NCI-H2029 treated with DMSO at 0.1 percent for 48 hours (cell line): ENCODE measurements around the gene ZNF662.
A peak's percentile ranks its signal among the peaks of the same experiment; 100 is the strongest.

Experiments used
- DNase-seq: peaks from one replicate; lab custom pipeline; 2025; lab: John Stamatoyannopoulos, UW

The ZNF662 gene

GRCh38 chr3:42937334-42937733, 31.4 kb downstream of the ZNF662 start:
- DNase-seq, result no peak

- no peak for DNase-seq
Observed at GRCh38 chr3:42942693-42943092, 36.8 kb downstream of the ZNF662 start.

DNA sequence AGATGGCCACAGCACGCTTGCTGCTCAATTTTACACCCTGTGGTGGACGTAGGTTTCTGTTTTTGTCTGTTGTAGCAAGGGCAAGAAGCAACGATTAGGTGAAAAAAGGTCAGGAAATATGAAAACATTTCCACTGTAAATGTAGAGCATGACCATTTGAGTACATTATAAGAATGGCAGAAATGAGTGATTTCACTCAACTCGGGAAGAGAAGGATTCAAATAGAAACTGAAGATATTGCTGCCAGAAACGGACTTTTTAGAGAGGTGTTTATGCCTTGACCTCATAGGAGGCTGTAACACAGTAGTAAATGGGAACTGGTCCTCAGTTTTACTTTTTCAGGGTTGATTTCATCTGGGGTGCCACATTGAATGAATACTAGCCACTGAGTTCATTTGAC, 40.1 kb downstream of the ZNF662 start:
- no peak for DNase-seq

GRCh38 chr3:42957573-42957972, 51.6 kb downstream of the ZNF662 start:
- no peak for DNase-seq

- no peak for DNase-seq
Observed at GRCh38 chr3:42960282-42960681, 54.3 kb downstream of the ZNF662 start.

GRCh38 chr3:42960786-42961185, 54.8 kb downstream of the ZNF662 start:
- DNase-seq, result no peak

DNA sequence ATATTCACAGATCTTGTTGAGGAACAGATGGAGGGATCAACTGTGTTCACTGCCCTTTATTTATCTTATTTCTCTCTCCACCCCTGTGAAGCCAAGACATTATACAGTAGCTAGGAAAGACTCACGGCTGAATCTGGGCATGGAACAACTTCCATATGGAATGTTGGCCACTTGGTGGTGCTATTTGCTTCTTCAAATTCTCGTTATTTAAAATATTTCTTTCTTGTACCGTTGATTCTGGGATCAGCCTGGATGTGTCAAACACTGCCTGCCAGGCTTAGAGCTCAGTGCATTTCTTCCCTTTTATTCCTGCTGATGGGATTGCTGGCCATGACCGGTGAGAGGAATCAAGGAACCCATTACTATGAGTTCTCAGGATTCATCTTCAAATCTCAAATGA, 55.7 kb downstream of the ZNF662 start:
- peak; percentile 52 for DNase-seq

DNA sequence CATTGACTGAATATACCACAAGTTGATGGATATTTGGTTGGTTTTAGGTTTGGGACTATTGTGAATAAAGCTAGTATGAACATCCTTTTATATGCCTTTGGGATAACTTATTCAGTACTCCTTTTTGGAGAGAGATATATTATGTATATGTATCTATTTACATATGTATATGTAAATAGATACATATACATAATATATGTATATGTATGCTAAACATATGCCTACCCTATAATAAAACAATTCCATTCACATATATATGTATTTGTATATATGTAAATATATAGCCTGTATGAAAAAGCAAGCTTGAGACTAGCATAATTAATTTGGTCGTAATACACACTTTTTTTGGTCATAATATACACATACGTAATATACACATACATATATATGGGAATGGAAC, 57.3 kb downstream of the ZNF662 start:
- no peak for DNase-seq

- no peak for DNase-seq
Observed at GRCh38 chr3:42964266-42964665, 58.3 kb downstream of the ZNF662 start.
